ENCODE measurements around the gene SLK.

SLK gene

GRCh38 chr10:104034401-104035193 is 67.7 kb downstream of the SLK start:
- DNase-seq (ENCODE audit: low read depth) = no peak

DNA sequence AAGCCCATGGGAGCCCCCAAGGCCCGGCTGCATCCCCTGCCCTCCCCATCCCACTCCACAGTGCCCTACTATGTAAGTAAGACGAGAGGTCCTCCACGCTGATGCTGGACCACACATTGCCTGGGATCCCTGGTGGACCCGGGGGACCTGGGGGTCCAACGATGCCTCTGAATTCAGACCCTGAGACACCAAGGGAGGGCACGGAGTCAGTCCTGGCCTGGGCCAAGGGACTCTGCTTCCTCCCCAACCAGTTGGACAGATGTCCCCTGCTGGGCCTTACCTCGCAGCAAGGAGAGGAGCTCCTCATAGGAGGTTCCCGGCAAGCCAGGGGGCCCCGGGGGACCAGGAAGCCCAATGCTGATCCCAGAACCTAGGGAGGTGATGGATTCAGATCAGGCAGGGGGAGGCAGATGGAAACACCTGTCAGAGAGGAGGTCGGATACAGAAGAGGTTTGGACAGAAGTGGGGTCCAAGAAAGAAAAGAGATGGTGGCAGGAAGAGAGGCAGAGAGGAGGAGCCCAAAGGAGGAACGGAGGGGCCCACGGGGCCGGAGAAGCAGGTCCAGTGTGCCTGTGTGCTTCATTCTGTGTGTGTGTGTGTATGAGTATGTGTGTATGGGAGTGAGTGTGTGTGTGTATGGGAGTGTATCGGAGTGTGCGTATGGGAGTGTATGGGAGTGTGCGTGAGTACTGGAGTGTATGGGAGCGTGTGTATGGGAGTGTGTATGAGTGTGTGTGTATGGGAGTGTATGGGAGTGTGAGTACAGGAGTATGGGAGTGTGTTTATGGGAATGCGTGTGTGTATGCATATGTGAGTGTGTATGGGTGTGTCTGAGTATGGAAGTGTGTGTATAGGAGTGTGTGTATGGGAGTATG is 68.5 kb downstream of the SLK start:
- DNase-seq (ENCODE audit: low read depth) = no peak

DNA sequence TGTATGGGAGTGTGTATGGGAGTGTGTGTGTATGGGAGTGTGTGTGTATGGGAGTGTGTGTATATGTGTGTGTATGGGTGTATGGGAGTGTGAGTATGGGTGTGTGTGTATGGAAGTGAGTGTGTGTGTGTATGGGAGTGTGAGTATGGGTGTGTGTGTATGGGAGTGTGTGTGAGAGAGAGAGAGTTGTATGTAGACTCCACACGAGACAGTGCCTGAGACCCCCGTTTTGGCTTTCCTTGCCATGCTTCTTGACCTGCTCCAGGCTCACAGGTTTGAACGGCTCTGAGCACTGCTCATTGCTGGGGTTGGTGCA is 69.1 kb downstream of the SLK start:
- DNase-seq (ENCODE audit: low read depth) = no peak

DNA sequence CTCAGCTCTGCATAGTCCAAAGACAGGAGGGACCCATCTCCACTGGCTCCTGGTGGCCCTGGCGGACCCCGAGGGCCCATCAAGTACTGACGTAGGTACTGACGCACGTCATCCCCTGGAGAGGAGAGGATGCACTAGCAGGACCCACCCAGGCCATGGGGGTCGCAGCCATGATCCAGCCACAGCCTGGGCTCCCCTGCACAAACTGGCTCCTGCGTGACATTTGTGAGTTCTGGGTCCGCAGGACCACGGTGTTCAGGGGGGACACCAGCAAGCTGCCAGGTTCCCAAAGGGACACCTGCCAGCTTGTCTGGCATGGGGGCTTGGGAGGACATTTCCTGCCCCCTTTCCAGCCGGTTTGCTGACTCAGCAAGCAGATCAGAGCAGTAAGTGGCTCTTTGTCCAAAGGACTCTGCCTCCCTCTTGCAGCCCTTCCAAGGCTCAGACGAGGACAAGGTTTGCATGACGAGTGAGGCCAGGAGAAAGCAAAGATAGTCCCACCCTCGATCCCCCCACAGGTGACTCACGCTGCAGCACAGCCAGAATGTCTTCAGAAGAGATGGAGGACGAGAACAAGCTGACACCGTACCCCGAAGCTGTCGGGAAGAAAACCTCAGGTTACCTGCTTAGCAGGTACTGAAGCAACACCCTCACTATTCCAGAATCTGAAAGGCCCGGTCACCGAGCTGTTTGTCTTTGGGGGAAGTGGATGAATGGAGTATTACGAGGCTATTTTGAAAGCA is 69.7 kb downstream of the SLK start:
- no peak for DNase-seq (ENCODE audit: low read depth)

GRCh38 chr10:104037261-104037951 is 70.5 kb downstream of the SLK start:
- no peak for DNase-seq (ENCODE audit: low read depth)

DNA sequence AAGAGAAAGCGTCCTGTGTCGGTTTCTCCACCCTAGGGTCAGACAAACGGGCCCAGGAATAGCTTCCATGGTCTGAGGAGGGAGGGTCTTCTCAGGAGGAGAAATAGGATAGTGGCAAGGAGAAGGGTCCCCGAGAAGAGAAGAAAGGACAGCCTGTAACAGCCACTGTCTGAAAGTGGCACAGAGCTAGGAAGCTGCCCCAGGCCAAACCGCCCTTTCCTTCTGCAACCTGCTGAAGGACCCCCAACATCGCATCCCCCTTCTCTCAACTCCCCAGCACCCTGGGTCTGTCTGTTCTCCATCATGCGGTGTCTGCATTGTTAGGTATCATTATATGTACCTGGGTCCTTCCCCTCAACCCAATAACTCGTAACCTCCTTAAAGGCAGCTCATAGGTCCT is 71.6 kb downstream of the SLK start:
- no peak for DNase-seq (ENCODE audit: low read depth)

- DNase-seq (ENCODE audit: low read depth) = no peak
Observed at GRCh38 chr10:104038958-104039752, 72.2 kb downstream of the SLK start.

DNA sequence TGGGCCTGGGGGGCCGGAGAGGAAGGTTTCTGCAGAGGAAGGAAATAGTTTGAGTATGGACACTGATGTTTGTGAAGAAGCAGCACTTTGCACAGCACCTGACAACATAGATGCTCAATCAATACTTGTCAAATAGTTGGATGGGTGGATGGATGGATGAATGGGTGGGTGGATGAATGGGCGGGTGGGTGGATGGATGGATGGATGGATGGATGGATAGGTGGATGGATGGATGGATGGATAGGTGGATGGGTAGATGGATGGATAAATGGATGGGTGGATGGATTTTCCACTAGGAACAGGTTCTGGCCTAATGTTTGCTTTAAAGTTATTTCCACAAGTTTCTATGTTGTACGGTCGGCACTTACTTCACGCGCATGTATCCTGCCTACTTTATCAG is 73.4 kb downstream of the SLK start:
- no peak for DNase-seq (ENCODE audit: low read depth)

GRCh38 chr10:104040862-104041789 is 74.2 kb downstream of the SLK start:
- DNase-seq (ENCODE audit: low read depth) = no peak

DNA sequence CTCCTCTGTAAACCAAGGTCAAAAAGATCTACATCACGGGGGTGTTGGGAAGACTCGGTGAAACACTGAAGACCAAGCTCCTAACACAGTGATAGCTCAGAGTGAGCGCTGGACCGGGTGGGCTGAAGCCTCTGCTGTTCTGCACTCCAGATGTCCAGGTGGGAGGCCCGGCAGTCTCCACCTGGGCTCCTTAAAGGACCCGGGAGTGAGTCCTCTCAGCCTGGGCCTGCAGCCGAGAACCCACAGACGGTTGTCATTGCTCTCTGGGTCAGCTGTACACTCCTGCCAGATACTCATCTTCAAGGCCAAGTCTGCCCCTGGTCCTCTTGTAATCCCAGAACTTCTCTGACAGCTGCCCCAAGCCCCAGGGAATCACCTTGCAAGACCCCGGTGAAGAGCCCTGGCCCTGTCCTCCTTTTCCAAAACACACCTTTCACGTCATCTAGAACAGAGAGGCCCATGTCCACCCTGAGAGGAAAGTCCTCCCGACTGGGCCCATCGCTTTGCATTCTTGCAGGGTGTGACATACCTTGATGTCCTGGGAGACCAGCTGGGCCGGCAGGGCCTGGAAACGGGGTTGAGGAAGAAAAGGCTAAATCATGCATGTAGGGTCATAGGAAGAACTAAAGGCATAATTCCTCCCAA is 75.1 kb downstream of the SLK start:
- DNase-seq (ENCODE audit: low read depth) = no peak

- DNase-seq (ENCODE audit: low read depth) = no peak
Observed at GRCh38 chr10:104043185-104043830, 76.4 kb downstream of the SLK start.

DNA sequence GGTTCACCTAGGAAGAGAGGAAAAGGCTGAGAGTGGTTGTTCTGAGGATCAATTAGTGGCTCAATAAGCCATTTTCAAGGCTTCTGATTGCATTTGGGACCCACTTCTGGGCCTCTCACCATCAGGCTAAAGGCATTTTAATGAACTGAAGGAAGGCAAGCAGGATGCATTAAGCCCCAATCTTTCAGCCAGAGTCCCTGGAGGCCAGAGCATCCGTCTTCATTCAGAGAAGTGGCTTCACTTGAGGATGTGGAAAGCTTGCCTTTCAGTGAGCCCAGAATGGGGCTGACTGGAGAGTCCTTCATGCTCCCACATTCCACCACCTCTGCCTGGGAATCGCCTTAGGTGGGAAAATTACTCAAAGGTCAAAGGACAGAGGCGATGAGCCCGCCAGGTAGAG is 76.9 kb downstream of the SLK start:
- no peak for DNase-seq (ENCODE audit: low read depth)

DNA sequence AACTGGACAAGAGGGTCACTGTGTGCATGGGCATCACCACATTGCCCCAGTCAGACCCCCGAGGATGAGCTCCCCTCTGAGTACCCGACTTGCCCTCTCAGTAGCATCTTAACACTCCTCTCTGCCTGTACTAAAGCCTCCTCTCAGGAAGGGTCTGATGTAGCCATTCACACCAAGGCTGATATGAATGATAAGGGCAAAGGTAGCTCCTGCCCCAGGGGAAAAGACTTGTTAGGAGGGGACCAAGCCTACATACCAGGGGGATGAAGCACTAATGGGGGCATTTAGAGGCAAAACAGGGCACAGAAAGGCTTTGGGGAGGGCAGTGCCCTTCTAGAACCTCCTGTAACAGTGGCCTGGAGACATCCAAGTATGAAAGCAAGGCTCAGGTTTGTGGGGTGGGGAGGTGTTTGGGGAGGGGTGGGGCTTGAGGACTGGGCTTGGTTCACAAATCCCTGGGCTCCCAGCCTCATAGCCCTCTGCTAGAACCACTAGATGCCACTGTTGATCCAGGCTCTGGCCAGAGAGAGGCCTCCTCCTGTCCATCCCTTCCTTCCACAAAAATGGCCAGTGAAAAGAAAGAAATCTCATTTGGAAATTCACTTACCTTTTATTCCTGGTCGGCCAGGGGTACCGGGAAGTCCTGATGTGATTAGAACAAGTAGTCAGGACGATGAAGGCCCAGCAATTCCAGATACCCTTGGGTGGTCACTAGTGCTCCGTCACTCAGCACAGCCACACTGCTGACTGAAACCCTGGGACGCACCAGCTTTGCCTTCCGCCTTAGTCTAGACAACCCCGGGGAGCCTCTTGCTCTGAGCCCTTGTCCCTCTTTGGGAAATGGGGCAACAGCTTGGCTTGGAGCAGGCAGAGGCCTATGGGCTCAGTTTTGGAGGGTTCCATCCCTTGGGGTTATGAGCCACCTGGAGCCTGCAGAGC is 78.5 kb downstream of the SLK start:
- peak; percentile 56 for DNase-seq (ENCODE audit: low read depth)

DNA sequence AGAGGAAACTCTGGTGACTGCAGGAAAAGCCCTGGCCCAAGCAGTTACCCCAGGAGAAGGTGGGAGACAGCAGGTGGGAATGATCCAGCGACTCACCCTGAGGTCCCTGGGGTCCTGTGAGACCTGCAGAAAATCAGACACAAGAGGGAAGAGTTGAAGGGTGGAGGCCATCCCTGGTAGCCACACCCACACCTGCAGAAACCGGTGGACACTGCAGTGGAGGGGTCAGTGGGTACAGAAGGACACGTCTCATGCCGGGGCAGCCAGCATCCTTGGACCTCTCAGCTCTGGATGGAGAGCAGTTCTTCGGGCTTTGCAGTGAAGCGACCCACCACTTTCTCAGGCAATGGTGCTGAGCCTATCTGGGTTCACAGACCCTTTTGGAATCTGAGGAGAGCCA is 79.7 kb downstream of the SLK start:
- no peak for DNase-seq (ENCODE audit: low read depth)

- no peak for DNase-seq (ENCODE audit: low read depth)
Observed at GRCh38 chr10:104049504-104050250, 82.7 kb downstream of the SLK start.

- no peak for DNase-seq (ENCODE audit: low read depth)
Observed at GRCh38 chr10:104052431-104052830, 85.5 kb downstream of the SLK start.

DNA sequence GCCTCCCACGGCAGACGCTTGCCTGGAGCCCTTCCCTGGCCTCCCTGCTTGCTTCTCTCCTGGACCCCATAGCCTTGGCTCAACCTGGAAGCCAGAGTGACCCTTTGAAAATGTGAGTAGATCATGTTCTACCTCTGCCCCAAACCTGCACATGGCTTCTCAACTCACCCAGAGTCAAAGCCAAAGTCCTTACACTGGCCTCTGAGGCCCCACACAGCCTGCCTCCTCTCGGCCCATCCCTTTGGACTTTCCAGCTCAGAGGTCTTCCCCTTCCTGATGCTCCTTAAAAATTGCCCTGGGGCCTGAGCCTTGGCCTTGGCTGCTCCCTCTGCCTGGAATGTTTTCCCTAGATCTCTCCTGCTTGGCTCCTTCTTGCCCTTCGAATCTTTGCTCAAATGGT is 86.3 kb downstream of the SLK start:
- DNase-seq (ENCODE audit: low read depth) = no peak
